ENCODE data around the gene GSG1L.

GSG1L gene

DNA sequence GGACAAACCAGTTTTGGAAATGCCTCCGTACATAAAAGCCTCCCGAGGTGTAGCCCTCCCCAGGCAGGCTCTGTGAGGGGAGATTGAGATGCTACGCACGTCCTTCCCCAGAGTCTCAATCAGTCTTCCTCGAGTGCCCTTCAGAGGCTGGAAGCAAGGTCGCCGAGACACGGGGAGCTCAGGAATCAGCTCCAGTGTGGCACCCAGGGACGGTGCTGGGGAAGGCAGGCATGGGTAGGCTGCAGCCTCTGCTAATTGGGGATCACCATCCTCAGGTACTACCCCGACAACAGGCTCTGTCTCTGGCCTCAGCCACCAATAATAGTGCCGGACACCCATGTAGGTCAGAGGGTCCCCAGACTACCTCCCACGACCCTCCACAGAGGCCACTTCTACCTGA lies 28.1 kb upstream of the GSG1L start:
- DNase-seq (ENCODE audit: low spot score) = no peak

DNA sequence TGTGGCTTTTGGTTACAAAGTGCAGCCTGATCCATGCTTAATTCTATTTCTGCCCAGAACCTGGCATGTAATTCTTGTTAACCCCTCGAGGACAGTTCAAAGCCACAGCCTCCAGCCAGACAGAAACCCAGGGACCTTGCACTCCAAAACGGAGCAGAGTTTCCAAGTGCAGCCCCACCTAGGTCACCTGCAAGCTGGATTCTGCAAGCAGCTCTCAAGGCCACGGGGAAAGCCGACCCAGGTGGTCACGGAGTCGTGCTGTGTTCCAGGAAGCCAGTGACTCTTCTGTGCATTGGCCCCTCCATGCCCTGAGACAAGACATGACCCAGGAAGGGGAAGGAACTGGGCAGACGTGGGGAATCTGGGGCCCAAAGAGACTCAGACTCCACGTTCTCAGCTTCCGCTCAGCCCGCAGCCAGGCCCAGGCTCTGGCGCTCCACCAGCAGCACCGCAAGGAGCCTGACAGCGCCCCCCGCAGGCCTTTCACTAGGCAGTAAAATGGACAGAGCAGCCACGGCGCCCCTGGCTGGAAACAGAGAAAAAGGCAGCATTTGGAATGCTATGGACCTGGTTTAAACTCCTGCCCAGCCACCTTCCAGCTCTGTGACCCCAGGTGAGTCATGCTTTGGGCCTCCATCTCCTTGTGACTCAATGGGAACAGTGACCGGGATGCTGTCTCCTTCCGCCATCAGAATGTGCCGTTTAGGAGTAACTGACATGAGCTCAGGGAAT lies 27.3 kb upstream of the GSG1L start:
- DNase-seq (ENCODE audit: low spot score) = no peak

DNA sequence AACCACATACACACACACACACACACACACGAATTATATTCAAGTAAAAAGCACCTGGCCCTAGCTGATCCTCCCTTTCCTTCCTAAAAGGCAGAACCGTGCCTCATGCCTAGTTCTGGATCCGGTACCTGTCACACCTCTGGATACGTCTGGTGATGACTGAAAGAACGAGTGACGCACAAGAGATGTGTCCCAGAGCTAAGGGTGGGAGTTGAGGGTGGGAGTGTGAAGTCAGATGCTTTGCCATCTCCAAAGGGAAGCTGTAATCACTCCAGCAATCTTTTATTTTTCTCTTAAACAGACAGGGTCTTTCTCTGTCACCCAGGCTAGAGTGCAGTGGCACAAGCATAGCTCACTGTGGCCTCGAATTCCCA lies 26.5 kb upstream of the GSG1L start:
- DNase-seq (ENCODE audit: low spot score) = no peak

DNA sequence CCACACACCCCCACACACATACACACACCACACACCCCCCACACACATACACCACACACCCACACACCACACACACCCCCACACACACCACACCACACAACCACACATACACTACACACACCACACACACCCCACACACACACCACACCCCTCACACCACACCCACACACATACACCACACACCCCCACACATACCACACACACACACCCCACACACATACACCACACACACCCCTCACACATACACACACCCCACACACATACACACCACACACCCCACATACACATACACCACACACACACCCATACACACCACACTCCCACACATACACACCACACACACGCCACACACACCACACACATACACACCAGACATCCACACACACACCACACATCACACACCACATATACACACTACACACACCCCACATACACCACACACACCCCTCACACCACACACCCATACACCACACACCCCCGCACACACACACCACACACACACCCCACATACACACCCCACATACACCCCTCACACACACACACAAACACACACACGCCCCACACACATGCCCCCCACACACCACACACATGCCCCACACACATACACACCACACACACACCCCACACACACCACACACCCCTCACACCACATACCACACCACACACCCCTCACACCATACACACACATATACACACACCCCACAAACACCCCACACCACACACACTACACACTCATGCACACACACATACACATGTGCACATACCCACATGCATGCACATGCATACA lies 25.9 kb upstream of the GSG1L start:
- no peak for DNase-seq (ENCODE audit: low spot score)

GRCh38 chr16:28087675-28088300 lies 24.3 kb upstream of the GSG1L start:
- no peak for DNase-seq (ENCODE audit: low spot score)

- DNase-seq (ENCODE audit: low spot score) = no peak
Observed at GRCh38 chr16:28087140-28087660, 23.7 kb upstream of the GSG1L start.

- DNase-seq (ENCODE audit: low spot score) = no peak
Observed at GRCh38 chr16:28086186-28087139, 22.9 kb upstream of the GSG1L start.

GRCh38 chr16:28085389-28086171 lies 22.1 kb upstream of the GSG1L start:
- DNase-seq (ENCODE audit: low spot score) = no peak

DNA sequence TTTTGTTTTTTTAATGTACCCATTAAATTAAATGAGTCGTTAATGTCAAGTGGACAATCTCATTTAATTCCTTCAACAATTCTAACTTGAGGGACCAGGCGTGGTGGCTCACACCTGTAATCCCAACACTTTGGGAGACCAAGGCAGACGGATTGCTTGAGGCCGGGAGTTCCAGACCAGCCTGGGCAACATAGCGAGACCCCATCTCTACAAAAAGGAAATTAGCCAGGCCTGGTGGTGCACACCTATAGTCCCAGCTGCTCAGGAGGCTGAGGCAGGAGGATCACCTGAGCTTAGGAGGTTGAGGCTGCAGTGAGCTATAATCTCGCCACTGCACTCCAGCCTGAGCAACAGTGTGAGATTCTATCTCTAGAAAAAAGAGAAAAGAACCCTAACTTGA lies 20.7 kb upstream of the GSG1L start:
- no peak for DNase-seq (ENCODE audit: low spot score)

- DNase-seq (ENCODE audit: low spot score) = no peak
Observed at GRCh38 chr16:28082624-28083023, 19.1 kb upstream of the GSG1L start.

DNA sequence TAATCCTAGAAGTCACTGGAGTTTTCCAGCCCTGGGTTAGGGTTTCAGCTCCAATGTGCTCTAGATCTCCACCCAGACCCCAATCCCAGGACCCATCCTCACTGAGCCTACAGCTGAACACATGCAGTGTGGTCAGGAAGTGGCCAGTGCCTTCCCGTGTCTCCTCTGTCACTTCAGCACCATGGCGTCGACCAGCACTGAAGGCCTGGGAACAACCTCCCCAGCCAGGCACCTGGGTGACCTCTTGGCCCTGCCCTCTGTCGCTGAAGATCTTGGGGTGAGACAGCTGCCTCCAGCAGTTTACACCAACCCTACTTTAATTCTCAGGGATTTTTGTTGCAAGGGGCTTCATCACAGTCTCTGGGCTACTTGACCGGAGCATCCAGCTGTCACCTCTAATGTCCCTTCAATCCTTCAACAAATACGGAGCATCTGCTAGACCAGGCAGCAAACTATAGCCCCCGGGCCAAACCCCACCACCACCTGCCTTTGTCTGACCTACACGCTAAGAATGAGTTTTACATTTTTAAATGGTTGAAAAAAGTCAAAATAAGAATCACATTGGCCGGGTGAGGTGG lies 18.0 kb upstream of the GSG1L start:
- DNase-seq (ENCODE audit: low spot score) = no peak

GRCh38 chr16:28078261-28078660 lies 14.7 kb upstream of the GSG1L start:
- DNase-seq (ENCODE audit: low spot score) = no peak

DNA sequence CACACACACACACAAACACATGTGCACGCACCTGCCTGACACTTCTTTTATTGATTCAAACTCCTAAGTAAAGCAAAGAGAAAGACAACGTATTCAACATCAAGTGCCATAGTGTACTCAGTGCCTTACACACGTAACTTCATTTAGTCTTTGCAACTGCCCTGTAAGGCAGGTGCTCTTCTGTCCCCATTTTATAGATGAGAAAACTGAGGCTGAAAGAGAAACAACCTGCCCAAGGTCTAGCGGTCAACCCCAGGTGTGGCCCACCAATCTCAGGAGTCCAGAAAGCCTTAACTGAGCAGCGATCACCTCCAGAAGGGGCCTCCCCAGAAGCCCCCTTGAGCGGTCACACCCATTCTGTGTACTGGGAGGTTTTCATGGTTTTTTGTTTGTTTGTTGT lies 10.3 kb upstream of the GSG1L start:
- no peak for DNase-seq (ENCODE audit: low spot score)

DNA sequence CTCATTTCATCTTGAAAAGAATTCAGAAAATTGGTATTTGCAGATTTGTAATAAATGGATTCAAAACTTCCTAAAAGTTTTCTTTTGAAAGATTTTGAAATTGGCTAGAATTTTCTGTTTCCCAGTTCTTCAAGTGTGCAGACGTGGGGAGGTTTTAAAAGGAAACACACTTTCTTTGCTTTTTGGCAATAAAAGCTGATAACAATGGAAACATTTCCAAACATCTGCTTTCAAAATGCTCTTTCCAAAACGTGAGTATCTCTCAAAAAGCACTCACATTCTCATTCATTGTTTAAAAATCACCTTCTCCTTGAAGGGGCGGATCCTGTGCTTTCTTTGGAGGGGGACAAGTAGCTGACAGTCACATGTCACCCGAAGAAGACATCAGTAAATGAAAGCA lies 8.6 kb upstream of the GSG1L start:
- DNase-seq (ENCODE audit: low spot score) = no peak

DNA sequence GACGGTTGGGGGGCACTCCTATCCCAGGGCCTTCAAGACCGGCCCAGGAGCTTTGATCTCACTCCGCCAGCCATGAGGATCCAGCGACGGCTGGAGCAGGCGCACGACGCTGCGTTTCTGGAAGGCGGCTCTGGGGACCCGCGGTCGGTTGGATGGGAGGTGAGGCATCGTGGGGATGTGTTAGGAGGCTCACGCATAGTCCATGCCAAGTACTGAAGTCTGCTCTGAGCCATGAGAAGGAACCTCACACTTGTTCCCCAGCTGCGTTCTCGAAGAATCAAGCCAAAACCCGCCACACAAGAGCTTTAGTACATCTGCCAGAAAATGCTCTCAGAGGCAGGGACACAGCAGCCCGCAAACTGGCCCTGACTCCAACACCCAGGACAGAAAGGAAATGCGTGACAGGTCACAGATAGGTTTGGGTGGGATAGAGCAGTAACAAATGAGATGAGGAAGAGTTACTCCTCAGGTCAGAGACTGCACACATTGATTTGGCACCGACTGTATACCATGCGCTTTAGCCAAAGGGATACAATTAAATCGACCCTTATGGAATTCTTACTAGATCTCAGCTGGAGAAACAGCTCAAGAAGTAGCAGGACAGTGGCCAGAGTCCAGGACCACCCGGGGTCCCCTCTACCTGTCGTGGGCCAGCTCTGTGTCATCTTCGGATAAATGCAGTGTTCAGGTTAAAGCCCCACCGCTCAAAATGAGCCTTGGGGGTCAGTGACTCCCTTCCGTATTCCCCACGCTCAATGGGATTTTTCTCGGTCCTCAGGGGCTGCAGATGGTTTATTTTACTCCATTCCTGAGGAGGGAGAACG lies 6.7 kb upstream of the GSG1L start:
- DNase-seq (ENCODE audit: low spot score) = no peak

DNA sequence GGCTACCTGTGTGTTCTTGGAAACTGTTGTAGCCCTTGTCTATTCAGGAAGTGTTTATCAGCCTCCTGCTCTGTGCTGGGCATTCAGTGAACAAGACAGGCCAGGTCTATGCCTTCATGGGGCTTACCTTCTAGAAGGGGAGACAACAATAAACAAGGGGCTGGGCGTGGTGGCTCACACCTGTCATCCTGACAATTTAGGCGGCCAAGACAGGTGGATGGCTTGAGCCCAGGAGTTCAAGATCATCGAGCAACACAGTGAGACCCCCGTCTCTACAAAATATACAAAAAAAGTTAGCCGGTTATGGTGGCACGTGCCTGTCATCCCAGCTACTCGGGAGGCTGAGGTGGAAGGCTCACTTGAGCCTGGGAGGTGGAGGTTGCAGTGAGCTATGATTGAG lies 5.5 kb upstream of the GSG1L start:
- DNase-seq (ENCODE audit: low spot score) = no peak

GRCh38 chr16:28067604-28068379 lies 4.3 kb upstream of the GSG1L start:
- DNase-seq (ENCODE audit: low spot score) = no peak

DNA sequence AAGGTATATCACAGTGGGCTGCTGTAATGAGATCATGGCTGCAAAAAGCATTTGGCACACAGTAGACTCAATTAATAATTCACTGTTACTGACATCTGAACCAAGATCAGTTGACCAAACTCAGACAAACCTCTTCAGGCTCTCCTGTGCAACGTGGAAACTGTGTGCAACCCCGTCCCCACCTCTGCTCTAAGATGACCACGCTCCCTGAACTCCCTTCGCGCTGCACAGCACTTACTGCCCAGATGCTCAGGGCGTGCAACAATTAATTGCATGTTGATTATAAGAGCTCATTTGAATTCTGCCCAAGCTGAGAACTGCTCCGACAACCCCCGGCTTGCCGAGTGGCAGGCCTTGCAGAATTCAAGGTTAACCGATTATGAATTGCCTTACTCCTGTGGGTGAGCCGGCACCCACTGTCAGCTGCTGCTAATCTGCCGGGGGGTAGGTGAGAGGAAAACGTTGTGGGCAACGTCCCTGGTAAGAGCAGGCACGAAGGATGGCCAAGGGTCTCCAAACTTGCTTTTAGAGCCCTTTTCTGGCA lies 1.3 kb upstream of the GSG1L start:
- no peak for DNase-seq (ENCODE audit: low spot score)

- DNase-seq (ENCODE audit: low spot score) = no peak
Observed at GRCh38 chr16:28064150-28064549, 636 bp upstream of the GSG1L start.
